OCI-LY1 (cell line): ENCODE measurements around the gene ANKH.

ENCODE experiments used
- H2AFZ ChIP-seq: fragments of 200-600 bp; sonication (generic), shearing (Covaris generic); 2 replicates; pipeline ENCODE4 v1.6.0; 2014; ENCODE audit warnings: antibody characterized with exemption, mild to moderate bottlenecking, low read length
- H3F3A ChIP-seq: fragments of 200-600 bp; sonication (generic), shearing (Covaris generic); 2 replicates; pipeline ENCODE4 v1.6.0; 2014; ENCODE audit warnings: mild to moderate bottlenecking, antibody characterized with exemption, low read length, moderate library complexity; ENCODE audit not compliant: insufficient read depth
- H3K27ac ChIP-seq: fragments of 200-600 bp; sonication (generic); 2 replicates; pipeline ENCODE4 v1.5.1; 2014; ENCODE audit warnings: low read length, mixed run types, mild to moderate bottlenecking, low read depth; ENCODE audit not compliant: poor library complexity, severe bottlenecking
- H3K27me3 ChIP-seq: fragments of 200-600 bp; sonication (generic); 2 replicates; pipeline ENCODE4 v1.6.0; 2014; ENCODE audit warnings: antibody characterized with exemption, mild to moderate bottlenecking, low read length, moderate library complexity; ENCODE audit not compliant: insufficient read depth
- H3K36me3 ChIP-seq: fragments of 200-600 bp; sonication (generic); 2 replicates; pipeline ENCODE4 v1.6.1; 2014; ENCODE audit warnings: mild to moderate bottlenecking, antibody characterized with exemption, low read length, moderate library complexity, mixed read lengths; ENCODE audit not compliant: insufficient read depth
- H3K4me1 ChIP-seq: fragments of 200-600 bp; sonication (generic); 2 replicates; pipeline ENCODE4 v1.5.1; 2014; ENCODE audit warnings: mild to moderate bottlenecking, low read length, moderate library complexity; ENCODE audit not compliant: insufficient read depth, severe bottlenecking
- H3K4me2 ChIP-seq: fragments of 200-600 bp; sonication (generic), shearing (Covaris generic); 2 replicates; pipeline ENCODE4 v1.6.1; 2014; ENCODE audit warnings: low read length
- H3K4me3 ChIP-seq: fragments of 200-600 bp; sonication (generic); 2 replicates; pipeline ENCODE4 v1.5.1; 2014; ENCODE audit warnings: low read length, low read depth, mild to moderate bottlenecking, mixed read lengths; ENCODE audit not compliant: poor library complexity, severe bottlenecking
- H3K79me2 ChIP-seq: fragments of 200-600 bp; shearing (Covaris generic); 2 replicates; pipeline ENCODE4 v1.6.1; 2016; ENCODE audit warnings: mixed run types, low read length, mixed read lengths; ENCODE audit not compliant: insufficient read depth
- H3K9ac ChIP-seq: fragments of 200-600 bp; sonication (generic), shearing (Covaris generic); 2 replicates; pipeline ENCODE4 v1.6.1; 2014; ENCODE audit warnings: mild to moderate bottlenecking, low read length, mixed read lengths
- H3K9me2 ChIP-seq: fragments of 200-600 bp; sonication (generic), shearing (Covaris generic); 2 replicates; pipeline ENCODE4 v1.6.1; 2014; ENCODE audit warnings: low read depth, mild to moderate bottlenecking, low read length, mixed read lengths
- H3K9me3 ChIP-seq: fragments of 200-600 bp; shearing (Covaris generic); 2 replicates; pipeline ENCODE4 v1.6.1; 2014; ENCODE audit warnings: low read length, mixed read lengths
- H4K20me1 ChIP-seq: fragments of 200-600 bp; sonication (generic), shearing (Covaris generic); 2 replicates; pipeline ENCODE4 v1.6.0; 2016; ENCODE audit warnings: mild to moderate bottlenecking, low read length; ENCODE audit not compliant: insufficient read depth
- CTCF ChIP-seq: fragments of 200-600 bp; sonication (generic), shearing (Covaris generic); IDR thresholded peaks from 2 replicates; pipeline ENCODE4 v1.5.1; 2017; ENCODE audit warnings: mild to moderate bottlenecking, antibody characterized with exemption, low read length, moderate library complexity, mixed read lengths
- EZH2 ChIP-seq: fragments of 200-600 bp; sonication (generic), shearing (Covaris generic); IDR thresholded peaks from 2 replicates; pipeline ENCODE4 v1.8.0; 2017; ENCODE audit warnings: borderline replicate concordance, mixed run types, mild to moderate bottlenecking, antibody characterized with exemption, low read length, moderate library complexity, mixed read lengths

The ANKH gene

GRCh38 chr5:14729448-14730385, 141.9 kb downstream of the ANKH start:
- H3K4me2 ChIP-seq: no peak overlapping the region
- no peaks in the 10 kb centered on the region for H3K9me3 ChIP-seq
- no peak overlapping the region for H3K9ac ChIP-seq
- no peaks in the 10 kb centered on the region for H3K9me2 ChIP-seq
- TF ChIP-seq CTCF (no peak), EZH2 (no peak)
- no peaks in the 10 kb centered on the region for H3F3A ChIP-seq
- no peaks in the 10 kb centered on the region for H3K79me2 ChIP-seq
- H4K20me1 ChIP-seq: no peaks in the 10 kb centered on the region
- no peak overlapping the region for H3K4me3 ChIP-seq
- no peaks in the 10 kb centered on the region for H3K27me3 ChIP-seq
- H3K27ac ChIP-seq: no peak overlapping the region
- H3K4me1 ChIP-seq: peaks cover 14% of the 10 kb centered on the region
- peaks cover 7% of the 10 kb centered on the region; the same call in 1 of the 2 replicates for H3K36me3 ChIP-seq
- no peak overlapping the region for H2AFZ ChIP-seq

- H3K27me3 ChIP-seq: no peaks in the 10 kb centered on the region
- no peak overlapping the region for H3K4me3 ChIP-seq
- TF ChIP-seq EZH2 (no peak), CTCF (no peak)
- no peaks in the 10 kb centered on the region for H3F3A ChIP-seq
- H3K9ac ChIP-seq: no peak overlapping the region
- no peak overlapping the region for H2AFZ ChIP-seq
- no peak overlapping the region for H3K4me2 ChIP-seq
- no peaks in the 10 kb centered on the region for H3K9me2 ChIP-seq
- H4K20me1 ChIP-seq: no peaks in the 10 kb centered on the region
- H3K9me3 ChIP-seq: no peaks in the 10 kb centered on the region
- H3K79me2 ChIP-seq: no peaks in the 10 kb centered on the region
- peaks cover 4% of the 10 kb centered on the region; the same call in 1 of the 2 replicates for H3K36me3 ChIP-seq
- no peak overlapping the region for H3K27ac ChIP-seq
- peaks cover 16% of the 10 kb centered on the region for H3K4me1 ChIP-seq
Measured at GRCh38 chr5:14728459-14728938, 143.1 kb downstream of the ANKH start.

- H3K9me3 ChIP-seq: no peaks in the 10 kb centered on the region
- no peaks in the 10 kb centered on the region for H4K20me1 ChIP-seq
- H3K4me2 ChIP-seq: no peak overlapping the region
- H3K27ac ChIP-seq: no peak overlapping the region
- H3K9me2 ChIP-seq: no peaks in the 10 kb centered on the region
- no peak for TF ChIP-seq CTCF
- TF ChIP-seq EZH2: no peak
- peaks cover 17% of the 10 kb centered on the region for H3K4me1 ChIP-seq
- H3K36me3 ChIP-seq: no peaks in the 10 kb centered on the region
- no peaks in the 10 kb centered on the region for H3K27me3 ChIP-seq
- no peaks in the 10 kb centered on the region for H3K79me2 ChIP-seq
- H2AFZ ChIP-seq: no peak overlapping the region
- no peak overlapping the region for H3K9ac ChIP-seq
- no peaks in the 10 kb centered on the region for H3F3A ChIP-seq
- H3K4me3 ChIP-seq: no peak overlapping the region
Measured at GRCh38 chr5:14727928-14728458, 143.6 kb downstream of the ANKH start.
